HepG2 (cell line): ENCODE results near the gene SIGMAR1. TPM values are rescaled to one million over a fixed set of nuclear protein-coding genes. Genes with fewer than 3 reads are reported as not detected.
A peak's percentile ranks its signal among the peaks of the same experiment; 100 is the strongest.

Source experiments
- DR1 ChIP-seq: sonication (generic); formaldehyde crosslinking; IDR thresholded peaks from 2 replicates; pipeline ENCODE4 v1.8.0; 2021; ENCODE audit warnings: mild to moderate bottlenecking, missing genetic modification reagents, inconsistent platforms
- HMGXB4 ChIP-seq, 2 experiments: sonication (generic) in 1 of 2; formaldehyde crosslinking in 1 of 2; IDR thresholded peaks; 2 replicates each; pipeline versions ENCODE4 v1.4.0 to v1.6.1; 2018 to 2020; ENCODE audit warnings: missing genetic modification reagents in 2 of 2, borderline replicate concordance in 1 of 2, low read depth in 1 of 2, mild to moderate bottlenecking in 1 of 2, missing biosample characterization in 1 of 2
- MXI1 ChIP-seq: IDR thresholded peaks from 3 replicates; pipeline ENCODE4 v1.6.1; 2012; ENCODE audit warnings: low read depth, low read length, inconsistent platforms, borderline replicate concordance
- POLR2AphosphoS5 ChIP-seq: IDR thresholded peaks from 2 replicates; pipeline ENCODE4 v1.6.1; 2012; ENCODE audit warnings: low read depth, low read length
- RAD21 ChIP-seq: fragments of 450-650 bp; formaldehyde crosslinking; IDR thresholded peaks from 2 replicates; pipeline ENCODE4 v1.5.0; 2020; ENCODE audit warnings: mild to moderate bottlenecking
- SALL2 ChIP-seq: sonication (generic); formaldehyde crosslinking; IDR thresholded peaks from 2 replicates; pipeline ENCODE4 v1.8.1; 2023; ENCODE audit warnings: mild to moderate bottlenecking, missing genetic modification reagents, inconsistent platforms
- SMC3 ChIP-seq: IDR thresholded peaks from 2 replicates; pipeline ENCODE4 v1.6.1; 2011; ENCODE audit warnings: low read length, improper control_type of control experiment
- SNAI1 ChIP-seq: sonication (generic); formaldehyde crosslinking; IDR thresholded peaks from 2 replicates; pipeline ENCODE4 v1.5.0; 2020; ENCODE audit warnings: mild to moderate bottlenecking, missing genetic modification reagents, borderline replicate concordance
- SOX6 ChIP-seq, 2 experiments: fragments of 450-650 bp in 1 of 2; sonication (generic) in 1 of 2; formaldehyde crosslinking in 1 of 2; IDR thresholded peaks; 2 replicates each; pipeline versions ENCODE4 v1.4.0 to v1.6.1; 2017 to 2020; ENCODE audit warnings: antibody characterized with exemption in 1 of 2, mild to moderate bottlenecking in 1 of 2, missing genetic modification reagents in 1 of 2
- SRY ChIP-seq: sonication (generic); formaldehyde crosslinking; IDR thresholded peaks from 2 replicates; pipeline ENCODE4 v1.8.0; 2022; ENCODE audit warnings: mild to moderate bottlenecking, missing genetic modification reagents
- TEAD3 ChIP-seq: optimal IDR thresholded peaks from 2 replicates; pipeline ENCODE3; 2016; ENCODE audit warnings: borderline replicate concordance
- XRCC5 ChIP-seq: fragments of 200-400 bp; formaldehyde crosslinking; optimal IDR thresholded peaks from 2 replicates; pipeline ENCODE3; 2017; ENCODE audit warnings: mild to moderate bottlenecking, low read length
- ZBTB14 ChIP-seq: sonication (generic); formaldehyde crosslinking; IDR thresholded peaks from 2 replicates; pipeline ENCODE4 v1.4.0; 2020; ENCODE audit warnings: missing genetic modification reagents
- ZNF24 ChIP-seq: fragments of 450-650 bp; IDR thresholded peaks from 2 replicates; pipeline ENCODE4 v1.6.1; 2017; ENCODE audit warnings: antibody characterized with exemption, mild to moderate bottlenecking
- ZNF484 ChIP-seq: sonication (generic); formaldehyde crosslinking; IDR thresholded peaks from 2 replicates; pipeline ENCODE4 v1.5.1; 2020; ENCODE audit warnings: mild to moderate bottlenecking, low read depth, missing genetic modification reagents, borderline replicate concordance
- ZNF570 ChIP-seq: sonication (generic); formaldehyde crosslinking; IDR thresholded peaks from 2 replicates; pipeline ENCODE4 v1.4.0; 2020; ENCODE audit warnings: mild to moderate bottlenecking, missing genetic modification reagents, borderline replicate concordance
- ZNF574 ChIP-seq: sonication (generic); formaldehyde crosslinking; IDR thresholded peaks from 2 replicates; pipeline ENCODE4 v1.4.0; 2020; ENCODE audit warnings: missing genetic modification reagents
- ZNF674 ChIP-seq: sonication (generic); formaldehyde crosslinking; IDR thresholded peaks from 2 replicates; pipeline ENCODE4 v1.5.0; 2020; ENCODE audit warnings: low read depth, mild to moderate bottlenecking, missing genetic modification reagents
- ZNF781 ChIP-seq: sonication (generic); formaldehyde crosslinking; IDR thresholded peaks from 2 replicates; pipeline ENCODE4 v1.5.1; 2020; ENCODE audit warnings: borderline replicate concordance, mild to moderate bottlenecking, missing genetic modification reagents; ENCODE audit errors: not compliant biosample characterization
- ZNF788 ChIP-seq: sonication (generic); formaldehyde crosslinking; IDR thresholded peaks from 2 replicates; pipeline ENCODE4 v1.5.0; 2020; ENCODE audit warnings: mild to moderate bottlenecking, missing genetic modification reagents, borderline replicate concordance
- polyA plus RNA-seq, 8 experiments: library from polyadenylated mRNA; depleted of rRNA in 3 of 8; stranded (reverse) in 7 of 8; unstranded in 1 of 8; fragments of >200 nt; fragmentation: Illumina TruSeq in 4 of 8; extraction: Trizol in 4 of 8; gene quantifications; 2 replicates each; pipeline versions ENCODE4 v1.2.1 to v1.2.3, GENCODE V29; 2011 to 2016; ENCODE audit warnings: low read depth in 4 of 8, missing spikeins in 1 of 8, mixed read lengths in 1 of 8; ENCODE audit not compliant: insufficient read depth in 1 of 8
- total RNA-seq, 5 experiments: library from RNA; depleted of rRNA; stranded (reverse); fragments of >200 nt; fragmentation: Illumina TruSeq; extraction: Trizol; gene quantifications; 2 replicates each; pipeline ENCODE4 v1.2.3, GENCODE V29; 2016; ENCODE audit warnings: low read depth in 1 of 5

SIGMAR1 gene
- total and polyA plus RNA-seq, 2 of the 13 experiments (the other 11 are each of a cell fraction or from before 2014, with no cell fraction given): 38.9 to 60.8 TPM

DNA sequence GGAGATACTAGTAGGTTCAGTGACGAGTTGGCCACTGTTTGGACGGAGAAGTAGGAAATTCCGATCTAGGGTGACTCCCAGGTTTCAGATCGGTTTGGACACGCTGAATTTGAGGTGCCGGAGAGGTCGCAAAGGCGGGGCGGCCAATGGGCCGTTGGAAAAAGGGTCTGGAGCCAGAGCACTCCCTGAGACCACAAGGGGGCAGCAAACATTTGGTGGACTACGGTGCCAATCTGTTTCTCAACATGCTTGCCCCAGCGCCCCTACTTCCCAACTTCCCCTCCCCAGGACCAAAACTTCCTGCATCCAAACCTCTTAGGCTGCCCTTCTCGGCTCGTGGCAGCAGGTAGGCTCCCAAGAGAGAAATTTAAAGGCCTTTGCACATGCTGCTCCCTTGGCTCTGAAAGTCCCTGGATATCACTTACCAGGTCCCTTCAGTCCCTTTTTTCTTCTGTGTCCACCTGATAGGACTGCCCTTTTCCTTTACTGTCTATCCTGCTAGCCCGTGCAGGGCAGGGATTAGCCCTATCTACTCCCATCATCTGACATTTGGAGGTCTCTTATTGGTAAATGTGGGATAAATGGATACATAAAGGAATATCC is 24.7 kb downstream of the SIGMAR1 start (continued):
- TF ChIP-seq DR1 (CRISPR knock-in tag) (no peak), HMGXB4 (CRISPR knock-in tag; IDR thresholded peaks at IDR 0.05; ENCODE audit: borderline replicate concordance in 1 of 2, low read depth in 1 of 2) (peak in 1 of 2 experiments; percentile 37; a peak in 1 of 4 replicates), XRCC5 (peak; percentile 30), SOX6 (IDR thresholded peaks at IDR 0.05) (no peak), SOX6 (CRISPR knock-in tag; IDR thresholded peaks at IDR 0.05) (peak; percentile 18; the same call in 1 of the 2 replicates), SMC3 (peak; percentile 57), ZNF574 (CRISPR knock-in tag) (peak; percentile 19; the same call in 1 of the 2 replicates), POLR2AphosphoS5 (no peak), SRY (CRISPR knock-in tag) (0 out of 2 replicates have a peak, but pooled peaks have one; percentile 10), ZNF24 (no peak), TEAD3 (CRISPR knock-in tag) (no peak), SALL2 (CRISPR knock-in tag) (no peak), ZNF781 (CRISPR knock-in tag) (no peak), SNAI1 (no peak), ZNF788 (CRISPR knock-in tag) (peak; percentile 36; the same call in 1 of the 2 replicates), RAD21 (peak; percentile 59), ZBTB14 (CRISPR knock-in tag) (0 out of 2 replicates have a peak, but pooled peaks have one; percentile 37), ZNF570 (CRISPR knock-in tag) (no peak), ZNF484 (no peak), ZNF674 (CRISPR knock-in tag) (no peak), MXI1 (peak; percentile 8; the same call in 1 of the 3 replicates)
